HG03354 (cell line): Measurements from ENCODE around the gene NDRG4.
"Not testable (repeated sequence)": the region's sequence is repeated elsewhere in the genome, so short reads cannot be mapped to it uniquely, and the experiment has no call there.

Source experiments
- ATAC-seq: cut with Tn5 transposase; IDR thresholded peaks from one replicate; pipeline ENCODE4 v1.9.1; 2021; ENCODE audit warnings: mild to moderate bottlenecking; ENCODE audit not compliant: unreplicated experiment, poor library complexity, severe bottlenecking

NDRG4 gene

DNA sequence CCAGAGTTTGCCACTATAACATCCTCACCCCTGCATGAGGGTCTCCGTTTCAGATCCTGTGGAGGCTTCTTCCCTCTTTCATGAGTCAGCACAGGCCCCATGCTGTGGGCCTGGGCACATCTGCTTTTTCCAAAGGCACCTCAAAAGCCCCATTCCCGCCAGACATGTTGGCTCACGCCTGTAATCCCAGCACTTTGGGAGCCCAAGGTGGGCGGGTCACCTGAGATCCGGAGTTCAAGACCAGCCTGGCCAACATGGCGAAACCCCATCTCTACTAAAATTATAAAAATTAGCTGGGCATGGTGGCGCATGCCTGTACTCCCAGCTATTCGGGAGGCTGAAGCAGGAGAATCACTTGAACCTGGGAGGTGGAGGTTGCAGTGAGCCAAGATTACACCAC, 9.4 kb upstream of the NDRG4 start:
- ATAC-seq = not testable (repeated sequence)

DNA sequence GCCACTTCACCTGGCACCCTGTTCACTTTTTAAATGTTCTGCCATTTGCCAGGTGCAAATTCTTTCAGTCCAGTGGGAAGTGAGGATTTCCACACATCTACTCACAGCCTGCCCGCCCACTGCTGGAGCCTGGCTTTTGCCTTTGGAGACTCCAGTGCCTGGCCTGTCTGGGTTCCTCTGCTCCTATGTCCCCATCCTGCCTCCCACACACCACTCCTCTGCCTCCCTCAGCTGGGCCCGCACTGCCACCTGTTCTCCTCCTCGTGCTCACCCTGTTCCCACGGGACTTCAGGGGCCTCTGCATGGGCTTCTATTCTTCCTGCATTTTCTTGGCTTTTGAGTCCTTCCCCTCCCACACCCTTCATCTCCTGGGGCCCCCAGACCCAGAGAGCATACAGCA, 7.9 kb upstream of the NDRG4 start:
- ATAC-seq = no peak

DNA sequence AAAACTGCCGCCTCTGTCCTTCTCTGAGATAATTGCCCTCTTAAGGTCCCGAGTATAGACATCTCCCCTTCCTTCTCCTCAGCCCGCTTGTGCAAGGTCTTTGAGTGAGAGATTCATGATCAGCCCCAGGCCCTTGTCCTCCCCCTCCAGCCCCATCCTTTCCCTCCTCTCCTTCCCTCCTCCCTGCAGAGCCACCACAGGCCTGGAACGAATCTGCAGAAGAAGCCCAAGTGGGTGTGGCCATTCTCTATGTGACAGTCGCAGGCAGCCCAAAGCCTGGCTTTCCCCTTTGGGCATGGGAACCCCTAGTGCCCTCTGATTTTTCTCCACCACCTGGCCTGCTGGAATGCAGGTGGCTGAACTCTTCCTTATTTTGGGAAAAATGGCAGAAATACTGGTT, 7.2 kb upstream of the NDRG4 start:
- ATAC-seq = no peak

DNA sequence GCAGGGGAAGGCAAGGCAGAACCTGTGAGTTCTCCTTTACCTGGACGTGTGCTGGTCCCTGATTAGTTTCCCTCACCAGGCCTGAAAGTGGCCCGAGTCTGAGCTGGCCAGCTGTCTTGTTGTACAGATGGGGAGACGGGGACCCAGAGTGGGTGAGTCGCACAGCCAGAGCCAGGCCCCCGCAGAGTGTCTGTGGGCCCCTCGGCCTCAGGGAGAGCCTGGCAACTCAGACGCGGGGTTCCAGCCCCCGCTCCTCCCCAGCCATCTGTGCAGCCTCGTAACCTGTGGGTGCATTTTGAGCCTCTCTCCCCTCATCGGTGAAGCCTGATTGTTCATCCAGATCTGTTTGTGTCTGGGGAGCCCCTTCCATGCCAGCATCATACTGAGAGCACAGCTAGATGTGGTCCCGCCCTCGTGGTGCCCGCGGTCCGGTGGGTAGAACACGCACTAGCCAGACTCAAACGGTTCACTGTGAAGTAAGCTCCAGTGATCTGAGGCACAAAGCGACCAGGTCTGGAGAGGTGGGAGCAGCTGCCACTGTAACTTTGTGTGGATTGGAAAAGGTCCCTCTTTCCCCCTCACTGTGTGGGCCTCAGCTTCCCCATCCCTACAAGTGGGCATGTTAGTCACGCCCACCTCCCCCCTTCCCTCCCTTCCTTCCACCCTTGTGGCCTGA, 6.0 kb upstream of the NDRG4 start:
- ATAC-seq = no peak

DNA sequence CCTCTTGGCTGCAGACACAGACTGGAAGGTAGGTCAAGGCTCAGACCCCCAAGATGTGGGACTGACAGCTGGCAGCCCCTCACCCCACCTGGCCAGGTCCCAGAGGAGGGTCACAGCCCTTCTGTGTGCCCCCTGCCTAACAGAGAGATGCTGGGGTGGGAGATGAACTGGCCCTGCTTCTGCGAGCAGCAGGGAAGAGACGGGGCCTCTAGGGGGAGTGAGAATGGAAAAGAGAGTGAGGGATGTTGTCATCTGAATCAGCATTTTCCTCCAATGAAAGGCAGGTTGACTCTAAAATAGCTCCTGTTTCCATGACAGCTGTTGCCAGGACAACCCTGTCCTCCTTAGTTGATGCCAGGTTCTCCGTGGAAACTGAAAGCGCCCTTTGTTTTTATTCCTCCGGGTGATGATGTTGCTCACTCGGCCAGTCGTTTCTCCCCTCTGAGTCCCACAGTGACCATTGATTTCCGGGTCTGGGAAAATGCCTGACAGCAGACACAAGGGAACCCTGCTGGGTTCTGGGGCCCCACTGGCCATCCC, 4.9 kb upstream of the NDRG4 start:
- ATAC-seq = peak; percentile 80

DNA sequence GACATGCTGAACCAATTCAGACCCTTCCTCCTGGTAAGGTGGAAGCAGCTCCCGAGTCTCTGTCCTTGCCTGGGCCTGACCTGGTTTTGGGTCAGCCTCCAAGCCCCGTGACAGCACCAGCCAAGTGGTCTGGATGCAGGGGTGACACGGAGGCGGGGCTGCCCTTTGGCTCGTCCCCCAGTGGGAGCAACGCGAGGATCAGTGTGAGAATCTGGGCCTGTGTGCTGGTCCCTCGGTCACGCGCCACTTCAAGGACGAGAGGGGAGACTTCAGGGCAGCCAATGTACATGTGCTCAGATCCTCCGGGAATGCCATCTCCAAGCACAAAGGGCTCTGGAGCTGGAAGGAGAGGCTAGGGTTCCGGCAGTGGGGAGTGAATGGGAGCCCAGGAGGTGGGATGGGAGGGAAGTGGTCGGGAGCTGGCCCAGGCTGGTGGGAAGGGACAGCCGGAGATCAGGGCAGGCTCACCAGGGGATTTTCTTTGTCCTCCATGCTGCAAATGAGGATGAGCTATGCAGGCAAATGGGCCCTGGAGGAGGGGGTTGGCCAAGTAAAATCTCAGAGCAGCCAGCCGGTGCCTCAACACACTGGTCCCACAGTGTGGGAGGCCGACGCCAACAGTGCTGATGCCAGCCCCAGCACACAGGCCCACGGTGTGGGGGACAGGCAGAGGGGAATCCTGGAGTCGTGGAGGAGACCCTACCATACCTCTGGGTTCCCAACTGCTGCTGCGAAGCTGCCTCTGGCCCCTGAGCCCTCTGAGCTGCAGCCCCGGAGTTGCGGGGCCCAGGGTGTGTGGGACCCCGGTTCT, 4.2 kb upstream of the NDRG4 start:
- no peak for ATAC-seq

DNA sequence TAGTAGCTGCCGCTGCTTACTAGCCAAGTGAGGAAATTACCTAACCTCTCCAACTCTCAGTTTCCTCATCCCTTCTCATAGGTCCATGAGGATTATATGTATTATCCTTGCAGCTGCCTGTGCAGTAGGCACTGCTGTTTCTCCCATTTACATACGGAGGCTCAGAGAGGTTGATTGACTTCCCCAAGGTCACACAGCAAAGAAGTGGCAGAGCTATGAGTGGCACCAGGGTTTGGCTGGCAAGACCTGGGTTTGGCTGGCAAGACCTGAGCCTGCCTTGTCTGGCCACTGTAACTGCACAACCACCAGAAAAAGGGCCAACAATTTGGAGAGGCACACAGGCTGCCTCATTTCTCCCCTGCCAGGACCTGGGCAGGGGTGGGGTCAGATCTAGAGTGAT, 2.5 kb upstream of the NDRG4 start:
- no peak for ATAC-seq

DNA sequence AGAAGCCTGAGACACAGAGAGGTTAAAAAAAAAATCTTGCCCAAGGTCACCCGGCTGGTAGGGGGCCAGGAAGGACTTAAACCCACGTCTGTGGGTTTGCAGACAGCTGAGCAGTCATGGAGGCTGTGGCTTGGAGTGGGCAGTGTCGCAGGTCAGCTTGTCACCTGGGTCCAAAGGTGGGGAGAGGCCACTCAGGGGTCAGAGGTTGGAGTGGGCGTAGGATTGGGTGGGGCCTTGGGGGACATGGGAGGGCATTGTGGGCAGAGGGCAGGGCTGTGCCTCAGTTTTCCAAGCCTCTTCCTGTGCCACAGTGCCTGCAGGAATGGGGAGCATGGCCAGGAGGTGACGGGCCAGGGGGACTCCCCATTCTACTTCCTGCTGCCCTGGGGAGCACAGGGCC, 2.0 kb upstream of the NDRG4 start:
- ATAC-seq = no peak

DNA sequence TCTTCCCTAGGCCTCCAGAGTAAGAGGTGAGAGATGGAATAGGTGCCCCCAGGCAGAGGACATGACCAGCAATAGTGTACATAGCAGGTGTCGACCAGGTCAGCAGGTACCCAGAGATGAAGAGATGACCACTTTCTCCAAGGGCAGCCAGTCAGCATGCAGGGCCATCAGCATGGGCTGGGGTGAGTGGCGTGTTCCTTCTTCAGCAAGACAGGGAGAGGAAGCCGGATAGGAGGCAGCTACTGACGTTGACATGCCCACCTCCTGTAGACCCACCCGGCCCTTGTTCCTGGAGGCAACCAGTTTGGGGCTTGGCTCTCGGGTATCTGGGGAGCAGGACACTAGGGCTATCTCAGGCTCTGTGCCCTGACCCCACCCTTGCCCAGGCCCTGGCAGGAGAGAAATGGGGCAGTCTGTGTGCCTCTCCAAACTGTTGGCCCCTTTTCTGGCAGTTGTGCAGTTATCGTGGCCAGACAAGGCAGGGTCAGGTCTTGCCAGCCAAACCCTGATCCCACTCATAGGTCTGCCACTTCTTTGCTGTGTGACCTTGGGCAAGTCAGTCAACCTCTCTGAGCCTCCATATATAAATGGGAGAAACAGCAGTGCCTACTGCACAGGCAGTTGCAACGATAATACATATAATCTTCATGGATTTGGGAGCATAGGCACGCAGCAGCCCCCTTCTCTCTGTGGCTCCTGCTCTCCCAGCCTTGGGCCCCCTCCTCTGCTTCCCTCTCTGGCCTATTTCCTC, 1.4 kb upstream of the NDRG4 start:
- ATAC-seq = no peak

DNA sequence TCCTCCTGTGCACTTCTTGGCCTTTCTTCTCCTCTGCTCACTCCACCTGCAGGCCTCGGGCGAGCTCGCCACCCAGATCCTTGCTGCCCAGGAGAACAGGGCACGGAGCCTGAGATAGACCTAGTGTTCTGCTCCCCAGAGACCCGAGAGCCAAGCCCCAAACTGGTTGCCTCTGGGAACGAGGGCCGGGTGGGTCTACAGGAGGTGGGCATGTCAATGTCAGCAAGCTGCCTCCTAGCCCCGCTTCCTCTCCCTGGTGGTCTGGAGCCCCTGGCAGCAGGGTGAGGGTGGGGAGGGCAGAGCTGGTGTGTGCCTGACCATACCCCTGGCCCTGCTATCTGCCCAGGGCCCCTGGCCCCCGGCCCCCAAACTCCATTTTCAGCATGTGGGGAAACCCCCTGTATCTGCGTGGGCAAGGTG, 841 bp upstream of the NDRG4 start:
- no peak for ATAC-seq

DNA sequence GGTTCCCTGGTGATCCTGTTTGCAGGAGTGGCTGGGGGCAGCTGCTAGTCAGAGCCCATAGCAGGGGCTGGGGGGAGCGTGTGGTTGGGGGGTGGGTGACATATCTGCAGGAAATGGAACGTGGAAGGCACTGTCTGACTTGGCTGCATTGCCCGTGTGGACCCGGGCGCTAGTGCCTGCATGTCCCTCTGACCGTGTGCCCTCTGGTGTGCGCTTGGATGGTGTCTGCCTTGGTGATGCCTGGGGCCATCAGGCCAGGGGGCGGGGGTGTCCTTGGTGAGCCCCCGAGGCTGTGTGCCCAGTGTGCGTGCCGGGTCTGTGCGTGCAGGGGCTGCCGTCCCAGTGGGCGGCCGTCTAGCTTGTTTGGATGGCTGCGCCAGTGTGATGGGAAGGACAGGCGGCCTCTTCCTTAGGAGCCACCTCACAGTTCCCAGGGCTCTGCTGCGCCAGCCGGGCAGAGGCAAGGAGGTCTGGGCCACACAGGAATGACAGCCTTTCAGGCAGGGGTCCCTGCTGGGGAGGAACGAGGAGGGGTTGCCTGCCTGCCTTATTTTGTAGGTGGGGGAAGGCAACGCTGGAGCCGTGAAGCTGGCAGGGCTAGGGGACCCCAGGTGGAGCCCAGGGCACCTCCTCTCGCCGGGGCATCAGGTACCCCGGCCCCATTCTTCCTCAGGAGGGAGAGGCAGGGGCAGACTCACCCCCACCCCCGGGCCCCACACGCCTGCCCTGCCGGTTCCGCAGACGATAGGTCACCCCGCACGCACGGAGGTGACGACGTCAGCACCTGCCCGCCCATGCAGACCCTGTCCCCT, 693 bp downstream of the NDRG4 start:
- no peak for ATAC-seq

DNA sequence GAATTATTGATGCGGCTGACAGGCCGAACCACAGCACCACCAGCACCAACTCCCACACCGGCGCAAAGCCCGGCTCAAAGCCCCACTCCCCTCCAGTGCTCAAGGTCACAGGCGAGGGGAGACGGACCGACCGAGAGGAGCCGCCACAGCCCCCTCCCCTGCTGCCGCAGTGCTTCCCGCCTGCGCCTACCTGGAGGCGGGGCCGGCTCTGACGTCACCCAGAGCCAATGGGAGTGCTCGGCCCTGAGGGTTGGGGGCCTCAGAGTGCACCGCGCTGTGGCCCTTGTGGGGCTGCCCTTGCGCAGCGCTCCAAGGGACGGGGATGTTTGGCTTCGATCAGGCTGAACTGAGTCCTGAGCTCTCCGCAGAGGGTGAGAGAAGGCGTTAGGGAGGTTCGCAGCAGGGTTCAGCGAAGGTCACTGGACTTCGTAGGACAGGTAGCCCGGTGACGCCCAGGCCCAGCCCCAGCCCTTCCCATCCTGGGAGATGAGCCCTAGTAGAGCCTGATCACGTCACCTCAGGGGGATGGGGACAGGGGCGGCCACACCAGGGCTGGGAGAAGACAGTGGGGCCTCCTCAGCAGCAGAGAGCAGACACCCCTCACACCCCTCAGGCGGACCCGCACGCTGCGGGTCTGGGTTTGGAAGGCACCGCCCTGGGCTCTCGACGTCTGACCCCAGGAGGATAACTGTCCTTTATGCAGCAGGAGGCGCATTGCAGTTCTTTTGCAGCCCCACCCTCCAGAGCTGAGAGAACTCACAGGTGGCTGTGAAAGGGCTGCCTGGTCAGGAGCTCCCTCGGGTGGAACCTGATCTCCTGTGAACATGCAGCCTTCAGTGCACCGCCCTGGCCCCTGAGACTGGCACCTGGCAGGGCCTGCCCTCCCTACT, 1.5 kb downstream of the NDRG4 start:
- ATAC-seq = no peak

DNA sequence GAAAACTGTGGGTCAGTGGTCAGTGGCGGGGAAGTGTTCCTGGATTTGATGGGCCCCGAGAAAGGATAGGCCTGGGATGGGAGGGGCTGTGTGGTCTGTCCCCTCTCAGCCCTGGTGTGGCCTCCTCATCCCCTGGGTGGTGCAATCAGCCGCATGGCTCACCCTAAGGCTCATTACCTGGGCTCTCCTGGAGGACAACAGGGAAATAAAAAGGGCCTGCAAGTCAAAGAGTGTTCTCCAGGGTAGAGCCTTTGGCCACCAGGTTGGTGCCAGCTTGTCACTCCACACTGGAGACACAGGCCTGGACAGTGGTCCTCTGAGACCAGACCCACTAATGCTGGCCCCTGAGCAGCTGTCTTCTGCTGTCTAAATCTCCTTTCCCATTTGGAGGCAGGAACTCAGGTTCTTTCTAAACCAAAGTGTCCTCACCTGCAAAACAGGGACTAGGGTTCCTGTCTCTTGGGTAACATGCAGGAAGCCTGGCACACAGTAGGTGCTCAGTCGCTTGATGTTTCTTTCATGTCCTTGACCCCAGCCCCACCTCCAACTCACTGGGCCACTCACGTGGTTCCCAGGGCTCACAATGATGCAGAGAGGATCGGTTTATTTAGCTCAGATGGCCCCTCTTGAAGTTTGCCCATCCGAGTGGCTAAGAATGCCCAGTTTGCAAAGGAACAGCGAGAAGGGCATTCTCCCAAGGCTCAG, 2.4 kb downstream of the NDRG4 start:
- ATAC-seq = no peak

DNA sequence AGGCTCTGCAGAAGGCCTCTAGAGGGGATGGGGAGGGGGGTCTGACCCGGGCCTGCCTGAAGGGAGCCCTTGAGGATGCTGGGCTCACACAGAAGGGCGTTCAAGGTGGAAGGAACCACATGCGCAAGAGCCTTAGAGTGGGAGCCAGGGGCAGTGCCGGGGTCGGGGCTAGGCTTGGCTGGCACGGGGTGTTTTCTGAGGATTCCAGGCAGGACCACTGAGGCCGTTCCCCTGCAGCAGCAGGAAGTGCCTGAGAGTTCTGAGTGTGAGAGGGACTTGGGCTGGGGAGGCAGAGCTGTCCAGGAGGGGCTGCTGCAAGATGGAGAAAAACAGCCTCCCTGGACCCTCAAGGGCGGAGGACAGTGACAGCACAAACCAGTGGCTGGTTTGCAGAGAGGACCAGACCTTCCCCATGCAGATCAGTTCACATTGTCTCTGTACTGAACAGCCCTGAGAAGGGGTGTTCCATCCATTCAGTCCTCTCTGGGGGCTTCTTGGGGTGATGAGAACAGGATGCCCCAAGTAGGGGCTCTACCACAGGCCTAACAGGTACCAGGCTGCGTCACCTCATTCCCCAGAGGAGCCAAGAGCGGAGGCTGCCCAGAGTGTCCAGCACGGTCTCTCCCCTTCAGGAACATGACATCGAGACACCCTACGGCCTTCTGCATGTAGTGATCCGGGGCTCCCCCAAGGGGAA, 3.4 kb downstream of the NDRG4 start:
- ATAC-seq = no peak

DNA sequence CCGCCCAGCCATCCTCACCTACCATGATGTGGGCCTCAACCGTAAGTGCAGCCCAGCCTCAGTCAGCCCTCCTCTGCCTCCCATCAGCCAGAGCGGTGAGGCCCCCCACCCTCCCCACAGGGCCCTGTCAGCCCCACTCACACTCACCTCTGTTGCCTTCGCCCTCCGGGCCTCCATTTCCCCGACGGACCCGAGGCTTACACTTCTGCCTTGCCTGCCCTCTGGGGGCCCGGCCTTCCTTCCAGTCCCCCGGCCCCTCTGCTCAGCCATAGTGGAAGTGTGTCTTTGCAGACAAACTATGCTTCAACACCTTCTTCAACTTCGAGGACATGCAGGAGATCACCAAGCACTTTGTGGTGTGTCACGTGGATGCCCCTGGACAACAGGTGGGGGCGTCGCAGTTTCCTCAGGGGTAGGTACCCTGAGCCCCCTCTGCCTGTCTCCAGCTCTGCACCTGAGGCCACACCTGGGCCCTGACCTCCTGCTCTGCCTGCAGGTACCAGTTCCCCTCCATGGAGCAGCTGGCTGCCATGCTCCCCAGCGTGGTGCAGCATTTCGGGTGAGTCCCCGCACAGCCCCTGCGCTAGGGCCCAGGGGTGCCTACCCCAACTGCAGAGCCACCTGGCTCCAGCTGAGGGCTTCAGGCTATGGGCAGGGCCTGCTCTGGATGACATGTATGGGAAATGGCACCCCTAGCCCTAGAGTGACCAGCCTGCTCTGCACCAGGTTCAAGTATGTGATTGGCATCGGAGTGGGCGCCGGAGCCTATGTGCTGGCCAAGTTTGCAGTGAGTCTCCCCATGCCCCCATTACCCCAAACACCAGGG, 4.1 kb downstream of the NDRG4 start:
- ATAC-seq = no peak

DNA sequence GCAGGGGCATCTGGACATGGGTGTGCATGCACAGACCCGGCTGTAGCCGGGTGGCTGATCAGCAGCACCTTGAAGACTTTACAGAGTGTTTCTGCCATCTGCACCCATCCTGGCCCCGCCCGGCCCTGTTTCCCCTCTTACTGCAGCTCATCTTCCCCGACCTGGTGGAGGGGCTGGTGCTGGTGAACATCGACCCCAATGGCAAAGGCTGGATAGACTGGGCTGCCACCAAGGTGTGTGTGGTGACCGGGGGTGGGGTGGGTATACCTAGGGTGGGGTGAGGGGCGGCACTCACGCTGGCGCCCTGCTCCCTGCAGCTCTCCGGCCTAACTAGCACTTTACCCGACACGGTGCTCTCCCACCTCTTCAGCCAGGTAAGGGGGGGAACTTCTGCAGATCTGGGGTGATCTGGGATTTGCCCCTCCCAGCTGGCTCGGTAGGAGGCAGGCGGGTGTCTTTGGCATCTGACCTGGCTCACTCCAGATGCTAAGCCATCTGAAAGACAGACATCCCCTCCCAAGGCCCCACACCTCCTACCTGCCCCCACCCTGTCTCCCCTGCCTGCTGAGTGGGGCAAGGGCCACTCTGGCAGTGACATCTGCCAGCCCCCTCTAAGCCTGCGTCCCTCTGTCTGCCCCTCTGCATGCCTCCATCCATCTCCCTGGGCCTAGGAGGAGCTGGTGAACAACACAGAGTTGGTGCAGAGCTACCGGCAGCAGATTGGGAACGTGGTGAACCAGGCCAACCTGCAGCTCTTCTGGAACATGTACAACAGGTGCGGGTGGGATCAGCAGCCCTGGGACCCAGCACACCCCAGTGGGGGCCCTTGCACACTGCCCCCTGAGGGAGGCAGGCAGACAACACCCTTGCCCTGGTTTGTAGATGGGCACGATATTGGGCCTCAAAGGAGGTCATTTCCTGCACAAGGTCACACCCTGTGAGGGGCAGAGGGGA, 6.6 kb downstream of the NDRG4 start:
- ATAC-seq = no peak
